ENCODE results near the gene DOCK10.

The DOCK10 gene

DNA sequence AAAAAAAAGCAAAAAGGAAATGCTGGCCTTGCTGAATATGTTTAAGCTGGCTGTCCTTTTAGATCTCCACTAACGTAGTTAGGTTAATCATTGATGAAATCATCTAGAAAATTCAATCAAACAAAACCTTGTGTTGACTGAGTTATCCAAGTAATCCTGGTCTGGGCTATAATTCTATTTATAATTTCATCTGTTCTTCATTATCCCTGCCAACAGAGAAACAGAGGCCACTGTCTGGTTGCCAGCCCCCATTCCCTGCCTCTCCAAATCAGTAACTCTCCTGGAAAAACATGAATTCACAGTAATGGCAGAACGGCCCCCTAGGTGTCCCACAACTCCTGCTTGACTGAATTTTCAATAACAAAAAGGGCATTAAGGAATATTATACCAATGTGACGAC is 24.6 kb downstream of the DOCK10 start:
- no peak overlapping the region for H3K4me3 ChIP-seq (ENCODE audit: low read depth, low read length)
- TF ChIP-seq, protein P1, sequence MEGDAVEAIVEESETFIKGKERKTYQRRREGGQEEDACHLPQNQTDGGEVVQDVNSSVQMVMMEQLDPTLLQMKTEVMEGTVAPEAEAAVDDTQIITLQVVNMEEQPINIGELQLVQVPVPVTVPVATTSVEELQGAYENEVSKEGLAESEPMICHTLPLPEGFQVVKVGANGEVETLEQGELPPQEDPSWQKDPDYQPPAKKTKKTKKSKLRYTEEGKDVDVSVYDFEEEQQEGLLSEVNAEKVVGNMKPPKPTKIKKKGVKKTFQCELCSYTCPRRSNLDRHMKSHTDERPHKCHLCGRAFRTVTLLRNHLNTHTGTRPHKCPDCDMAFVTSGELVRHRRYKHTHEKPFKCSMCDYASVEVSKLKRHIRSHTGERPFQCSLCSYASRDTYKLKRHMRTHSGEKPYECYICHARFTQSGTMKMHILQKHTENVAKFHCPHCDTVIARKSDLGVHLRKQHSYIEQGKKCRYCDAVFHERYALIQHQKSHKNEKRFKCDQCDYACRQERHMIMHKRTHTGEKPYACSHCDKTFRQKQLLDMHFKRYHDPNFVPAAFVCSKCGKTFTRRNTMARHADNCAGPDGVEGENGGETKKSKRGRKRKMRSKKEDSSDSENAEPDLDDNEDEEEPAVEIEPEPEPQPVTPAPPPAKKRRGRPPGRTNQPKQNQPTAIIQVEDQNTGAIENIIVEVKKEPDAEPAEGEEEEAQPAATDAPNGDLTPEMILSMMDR (IDR thresholded peaks at IDR 0.05; ENCODE audit: insufficient read depth, low read depth, low read length, missing control alignments), result no peak
- no peak for DNase-seq (ENCODE audit: low read depth)

DNA sequence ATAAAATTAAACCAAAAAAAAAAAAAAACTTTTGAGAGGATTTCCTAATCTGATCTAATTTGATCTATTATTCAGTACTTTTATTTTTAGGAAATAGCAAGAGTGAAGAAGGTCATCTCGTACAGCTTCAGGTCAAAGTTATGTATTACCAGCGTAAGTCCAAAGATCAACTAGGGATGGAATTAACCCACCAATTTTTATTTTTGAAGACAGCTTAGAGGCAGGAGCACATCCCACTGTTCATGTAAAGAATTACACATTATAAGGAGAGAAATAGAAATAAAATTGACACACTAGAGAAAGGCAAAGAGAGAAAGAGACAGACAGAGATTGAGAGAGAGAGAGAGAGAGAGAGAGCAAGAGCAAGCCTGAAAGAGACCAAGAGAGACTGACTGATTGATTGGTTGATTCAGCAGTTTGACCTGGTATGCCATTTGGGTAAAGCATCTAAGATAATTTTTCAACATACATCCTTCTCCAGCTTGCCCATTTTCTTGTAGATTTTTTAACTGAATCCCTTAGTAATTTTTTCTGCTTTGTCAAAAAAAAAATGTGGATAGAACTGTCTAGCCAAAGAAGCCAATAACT is 25.1 kb downstream of the DOCK10 start:
- TF ChIP-seq, protein P1 (IDR thresholded peaks at IDR 0.05; ENCODE audit: insufficient read depth, low read depth, low read length, missing control alignments), result no peak
- H3K4me3 ChIP-seq (ENCODE audit: low read depth, low read length), result no peak overlapping the region

DNA sequence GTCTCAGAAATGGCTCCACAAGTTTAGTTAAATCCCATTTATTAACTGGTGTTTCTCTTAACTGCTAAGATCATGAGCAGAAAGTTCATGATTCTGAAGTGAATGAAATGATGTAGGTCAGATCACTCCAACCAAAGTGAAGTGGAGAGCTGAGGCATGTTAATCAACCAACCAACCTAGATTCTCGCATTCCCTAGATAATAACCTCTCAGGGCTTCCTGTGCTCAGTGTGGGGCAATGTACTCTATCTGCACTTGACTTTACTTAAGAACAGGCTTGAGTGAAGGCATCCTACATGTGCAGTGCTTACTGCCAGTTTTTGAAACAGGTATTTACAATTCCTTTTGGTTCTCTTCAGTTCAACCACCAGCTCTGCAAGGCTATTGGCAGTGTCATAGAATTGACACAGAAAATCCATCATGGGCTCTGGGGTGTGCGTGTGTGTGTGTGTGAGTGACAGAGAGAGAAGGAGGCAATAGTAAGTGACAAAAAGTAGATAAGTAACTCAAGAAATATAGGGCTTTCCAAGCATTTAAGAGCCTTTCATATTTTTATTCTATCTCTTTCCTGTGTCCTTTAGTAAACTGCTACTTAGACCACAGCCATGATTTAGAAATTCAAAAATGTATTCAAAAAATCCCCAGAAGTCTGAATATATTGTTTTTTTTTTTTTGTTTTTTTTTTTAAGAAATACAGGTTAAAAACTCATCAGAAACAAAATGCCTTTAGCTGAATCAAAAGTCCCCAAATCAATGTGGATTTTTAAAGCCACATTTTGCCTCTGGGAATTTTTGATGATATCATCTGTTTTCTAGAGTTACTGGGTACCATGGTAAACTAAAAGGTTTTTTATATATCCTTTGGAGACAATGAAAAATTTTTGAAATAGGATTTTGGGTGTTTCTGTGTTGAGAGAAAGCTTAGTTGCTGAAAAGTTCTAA is 28.6 kb downstream of the DOCK10 start:
- no peak overlapping the region for H3K4me3 ChIP-seq (ENCODE audit: low read depth, low read length)
- DNase-seq (ENCODE audit: low read depth), result no peak
- TF ChIP-seq, protein P1 (IDR thresholded peaks at IDR 0.05; ENCODE audit: insufficient read depth, low read depth, low read length, missing control alignments), result no peak

More for the DNA sequence above, 25.1 kb downstream of the DOCK10 start:
- DNase-seq (ENCODE audit: low read depth), result no peak

DNA sequence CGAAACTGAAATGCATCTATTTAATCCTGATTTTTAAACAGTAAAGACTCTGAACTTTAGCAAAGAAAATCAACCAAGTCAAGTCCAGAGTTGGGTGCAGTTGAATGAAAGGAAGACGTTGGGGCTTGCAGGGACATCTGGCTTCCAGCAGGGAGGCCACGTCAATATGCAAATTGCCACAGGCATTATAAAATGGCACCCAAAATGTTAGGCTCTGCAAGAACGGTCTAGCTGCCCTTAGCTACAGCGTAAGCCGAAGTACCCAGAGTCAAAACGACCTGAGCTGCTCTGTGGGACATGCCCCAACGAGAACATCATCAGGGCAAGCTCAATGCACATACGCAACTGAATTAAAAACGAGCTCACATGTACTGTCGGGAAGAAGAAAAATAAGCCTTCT is 30.7 kb downstream of the DOCK10 start:
- TF ChIP-seq, protein P1 (IDR thresholded peaks at IDR 0.05; ENCODE audit: insufficient read depth, low read depth, low read length, missing control alignments), result no peak
- no peak overlapping the region for H3K4me3 ChIP-seq (ENCODE audit: low read depth, low read length)
- no peak for DNase-seq (ENCODE audit: low read depth)

DNA sequence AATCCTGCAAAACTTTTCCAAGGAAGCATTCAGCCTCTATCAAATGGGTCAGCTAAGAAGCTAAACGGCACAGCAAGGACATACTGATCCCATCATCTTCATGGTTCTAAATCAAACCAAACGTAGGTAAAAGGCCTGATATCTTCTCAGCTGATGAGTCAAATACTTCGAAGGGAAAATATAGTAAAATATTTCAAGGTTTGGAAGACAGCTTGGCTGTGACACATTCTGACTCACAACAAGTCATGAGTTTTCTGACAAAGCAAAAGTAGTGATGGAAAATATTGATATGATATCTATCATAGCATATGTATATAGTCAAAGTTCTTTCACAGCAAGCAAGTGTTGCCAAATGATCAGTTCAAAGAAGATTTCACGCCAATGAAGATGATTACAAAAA is 31.5 kb downstream of the DOCK10 start:
- DNase-seq (ENCODE audit: low read depth), result no peak
- H3K4me3 ChIP-seq (ENCODE audit: low read depth, low read length), result no peak overlapping the region
- TF ChIP-seq, protein P1 (IDR thresholded peaks at IDR 0.05; ENCODE audit: insufficient read depth, low read depth, low read length, missing control alignments), result no peak

DNA sequence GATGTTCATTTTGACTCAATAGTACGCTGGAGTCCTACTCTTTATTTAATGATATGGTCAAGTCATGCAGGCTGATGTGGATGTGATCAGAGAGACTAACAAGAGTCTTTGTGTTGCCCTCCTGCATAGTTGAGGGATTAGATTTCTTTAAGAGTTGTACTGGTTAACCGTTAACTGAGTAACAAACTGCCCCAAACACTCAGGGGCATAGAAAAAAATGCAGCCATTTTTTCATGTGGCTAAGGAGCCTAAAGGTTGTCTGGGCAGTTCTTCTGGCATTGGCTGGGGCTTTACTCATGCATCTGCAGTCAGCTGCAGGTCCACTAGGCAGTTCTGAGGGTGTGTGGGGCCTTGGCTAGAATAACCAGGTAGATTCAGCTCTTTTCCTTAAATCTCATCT is 32.5 kb downstream of the DOCK10 start:
- DNase-seq (ENCODE audit: low read depth), result no peak
- TF ChIP-seq, protein P1 (IDR thresholded peaks at IDR 0.05; ENCODE audit: insufficient read depth, low read depth, low read length, missing control alignments), result no peak
- H3K4me3 ChIP-seq (ENCODE audit: low read depth, low read length), result no peak overlapping the region
